Medulla oblongata (tissue), 1 donor: ENCODE measurements around the gene TMEM61.

Experiments
- DNase-seq: peaks from one replicate; pipeline ENCODE4 v3.0.0-alpha.2; 2015; ENCODE audit errors: extremely low spot score

The TMEM61 gene

GRCh38 chr1:55037733-55038551, 57.5 kb downstream of the TMEM61 start:
- DNase-seq = no peak

- DNase-seq = no peak
Observed at GRCh38 chr1:55038552-55038838, 58.1 kb downstream of the TMEM61 start.

GRCh38 chr1:55038974-55039341, 58.5 kb downstream of the TMEM61 start:
- DNase-seq = no peak

GRCh38 chr1:55039342-55040082, 59.1 kb downstream of the TMEM61 start, which contains the start of gene PCSK9:
Gene PCSK9 (plus strand): TSS chr1:55039548. CDS start chr1:55039838, 290 bp downstream.
- DNase-seq = no peak

- DNase-seq = no peak
Observed at GRCh38 chr1:55040083-55040932, 59.9 kb downstream of the TMEM61 start.

GRCh38 chr1:55040933-55041494, 60.6 kb downstream of the TMEM61 start:
- DNase-seq = no peak

GRCh38 chr1:55041613-55042012, 61.2 kb downstream of the TMEM61 start:
- no peak for DNase-seq
